HTR-8/SVneo (cell line): ENCODE data around the gene CASD1.
A peak's percentile ranks its signal among the peaks of the same experiment; 100 is the strongest.

Source experiments
- DNase-seq: peaks from one replicate; pipeline ENCODE4 v3.0.0; 2011; ENCODE audit warnings: low spot score, mixed read lengths; ENCODE audit not compliant: insufficient read length
- FAIRE-seq: peaks from 2 replicates; lab custom pipeline; 2011; peaks lifted over from hg19 to GRCh38; lab: Jason Lieb, UNC

The CASD1 gene

GRCh38 chr7:94509264-94509886 is at the start of gene CASD1:
TSS of gene CASD1 (plus strand) at chr7:94509809. CDS start at chr7:94510085, 276 bp downstream.
- no peak for FAIRE-seq
- DNase-seq, result peak; percentile 2

- FAIRE-seq (no peak), DNase-seq (no peak)
Measured at GRCh38 chr7:94466516-94466915, 43.1 kb upstream of the CASD1 start.

- DNase-seq, result no peak
- no peak for FAIRE-seq
Measured at GRCh38 chr7:94471604-94472003, 38.0 kb upstream of the CASD1 start.

GRCh38 chr7:94472608-94473007 is 37.0 kb upstream of the CASD1 start:
- DNase-seq (no peak), FAIRE-seq (no peak)

GRCh38 chr7:94476251-94476840 is 33.3 kb upstream of the CASD1 start:
- DNase-seq (no peak), FAIRE-seq (no peak)

GRCh38 chr7:94477878-94478277 is 31.7 kb upstream of the CASD1 start:
- FAIRE-seq (no peak), DNase-seq (no peak)

- no peak for DNase-seq
- FAIRE-seq, result no peak
Measured at GRCh38 chr7:94478648-94479214, 30.9 kb upstream of the CASD1 start.

- no peak for FAIRE-seq
Measured at GRCh38 chr7:94481279-94481678, 28.3 kb upstream of the CASD1 start.

GRCh38 chr7:94482796-94483195 is 26.8 kb upstream of the CASD1 start:
- FAIRE-seq, result no peak
- no peak for DNase-seq

More at GRCh38 chr7:94481279-94481678, 28.3 kb upstream of the CASD1 start:
- DNase-seq, result no peak

GRCh38 chr7:94483843-94484242 is 25.8 kb upstream of the CASD1 start:
- no peak for FAIRE-seq
- DNase-seq, result no peak

GRCh38 chr7:94486216-94486615 is 23.4 kb upstream of the CASD1 start:
- DNase-seq, result no peak
- no peak for FAIRE-seq

- DNase-seq (no peak), FAIRE-seq (no peak)
Measured at GRCh38 chr7:94491410-94491809, 18.2 kb upstream of the CASD1 start.

- DNase-seq (no peak), FAIRE-seq (no peak)
Measured at GRCh38 chr7:94492601-94493000, 17.0 kb upstream of the CASD1 start.

GRCh38 chr7:94497874-94498670 is 11.5 kb upstream of the CASD1 start:
- no peak for FAIRE-seq

GRCh38 chr7:94498918-94499317 is 10.7 kb upstream of the CASD1 start:
- DNase-seq (no peak), FAIRE-seq (no peak)

More at GRCh38 chr7:94497874-94498670, 11.5 kb upstream of the CASD1 start:
- no peak for DNase-seq

- DNase-seq, result no peak
- FAIRE-seq, result no peak
Measured at GRCh38 chr7:94507462-94507861, 2.1 kb upstream of the CASD1 start.

GRCh38 chr7:94507962-94508361 is 1.6 kb upstream of the CASD1 start:
- no peak for DNase-seq
- FAIRE-seq, result no peak

- FAIRE-seq (no peak), DNase-seq (peak; percentile 50)
Measured at GRCh38 chr7:94509887-94510581, 425 bp downstream of the CASD1 start.

- no peak for FAIRE-seq
- DNase-seq, result peak; percentile 13
Measured at GRCh38 chr7:94510582-94511496, 1.2 kb downstream of the CASD1 start.
